HFFc6 (cell line): Measurements from ENCODE around the gene SPRY1. TPM values are rescaled to one million over a fixed set of nuclear protein-coding genes. Genes with fewer than 3 reads are reported as not detected.

Source experiments
- DNase-seq: peaks from one replicate; pipeline ENCODE4 v3.0.0-alpha.2; 2018
- H3K27ac Mint-ChIP-seq: 2 replicates; pipeline ENCODE4 v1.8.0; 2020; ENCODE audit warnings: mild to moderate bottlenecking, mixed read lengths
- H3K27me3 Mint-ChIP-seq: 2 replicates; pipeline ENCODE4 v1.8.0; 2021; ENCODE audit warnings: mild to moderate bottlenecking, moderate library complexity, mixed read lengths; ENCODE audit not compliant: insufficient read depth
- H3K36me3 Mint-ChIP-seq: 2 replicates; pipeline ENCODE4 v1.8.0; 2021; ENCODE audit warnings: low read depth, mixed read lengths
- H3K4me1 Mint-ChIP-seq: 2 replicates; pipeline ENCODE4 v1.8.0; 2020; ENCODE audit warnings: low read depth, mixed read lengths
- H3K4me3 Mint-ChIP-seq: 2 replicates; pipeline ENCODE4 v1.8.0; 2020; ENCODE audit warnings: mild to moderate bottlenecking, moderate library complexity, mixed read lengths
- H3K9me3 Mint-ChIP-seq: 2 replicates; pipeline ENCODE4 v1.8.0; 2020; ENCODE audit warnings: mild to moderate bottlenecking, mixed read lengths
- total RNA-seq, 6 experiments: library from RNA; stranded (reverse); fragmentation: NEBNext Ultra II Directional; extraction: Animal tissue kit (Norgen Biotek cat#: 25700); gene quantifications; 2 replicates in 1 of 6; 3 replicates in 5 of 6; pipeline ENCODE4 v1.2.3, GENCODE V29; 2021
- TF ChIP-seq, protein P1 (sequence below): fragments of 200-600 bp; sonication (generic); IDR thresholded peaks from 2 replicates; pipeline ENCODE4 v1.5.0; 2021; ENCODE audit warnings: antibody characterized with exemption, mild to moderate bottlenecking

The SPRY1 gene
- total RNA-seq, 6 experiments from 2014 or later = 0.41 to 1.6 (median 0.56) TPM

DNA sequence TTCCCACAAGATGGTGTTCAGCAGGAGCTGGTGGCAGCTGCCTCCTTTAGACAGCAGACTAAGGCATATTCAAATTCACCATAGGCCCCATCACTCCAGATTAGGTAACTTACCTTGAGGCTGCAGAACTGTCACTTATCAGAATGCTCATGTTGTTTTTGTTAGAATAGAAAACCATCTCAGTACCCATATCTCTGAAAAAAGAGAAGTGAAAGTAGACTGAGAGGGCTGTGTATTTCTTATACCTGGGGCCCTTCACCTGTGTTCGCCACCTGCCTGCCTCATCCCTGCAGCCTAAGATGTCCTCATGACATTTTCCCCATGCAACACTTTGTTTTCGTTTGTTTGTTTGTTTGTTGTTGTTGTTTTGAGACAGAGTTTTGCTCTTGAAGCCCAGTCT lies 32.9 kb upstream of the SPRY1 start:
- Mint-ChIP-seq H3K4me3 (no peak overlapping the region), H3K27me3 (no peaks in the 10 kb centered on the region; the same call in 1 of the 2 replicates), H3K27ac (no peak overlapping the region), H3K9me3 (no peaks in the 10 kb centered on the region), H3K4me1 (peaks cover 22% of the 10 kb centered on the region), H3K36me3 (no peaks in the 10 kb centered on the region)
- TF ChIP-seq, protein P1, sequence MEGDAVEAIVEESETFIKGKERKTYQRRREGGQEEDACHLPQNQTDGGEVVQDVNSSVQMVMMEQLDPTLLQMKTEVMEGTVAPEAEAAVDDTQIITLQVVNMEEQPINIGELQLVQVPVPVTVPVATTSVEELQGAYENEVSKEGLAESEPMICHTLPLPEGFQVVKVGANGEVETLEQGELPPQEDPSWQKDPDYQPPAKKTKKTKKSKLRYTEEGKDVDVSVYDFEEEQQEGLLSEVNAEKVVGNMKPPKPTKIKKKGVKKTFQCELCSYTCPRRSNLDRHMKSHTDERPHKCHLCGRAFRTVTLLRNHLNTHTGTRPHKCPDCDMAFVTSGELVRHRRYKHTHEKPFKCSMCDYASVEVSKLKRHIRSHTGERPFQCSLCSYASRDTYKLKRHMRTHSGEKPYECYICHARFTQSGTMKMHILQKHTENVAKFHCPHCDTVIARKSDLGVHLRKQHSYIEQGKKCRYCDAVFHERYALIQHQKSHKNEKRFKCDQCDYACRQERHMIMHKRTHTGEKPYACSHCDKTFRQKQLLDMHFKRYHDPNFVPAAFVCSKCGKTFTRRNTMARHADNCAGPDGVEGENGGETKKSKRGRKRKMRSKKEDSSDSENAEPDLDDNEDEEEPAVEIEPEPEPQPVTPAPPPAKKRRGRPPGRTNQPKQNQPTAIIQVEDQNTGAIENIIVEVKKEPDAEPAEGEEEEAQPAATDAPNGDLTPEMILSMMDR = no peak
- no peak for DNase-seq

DNA sequence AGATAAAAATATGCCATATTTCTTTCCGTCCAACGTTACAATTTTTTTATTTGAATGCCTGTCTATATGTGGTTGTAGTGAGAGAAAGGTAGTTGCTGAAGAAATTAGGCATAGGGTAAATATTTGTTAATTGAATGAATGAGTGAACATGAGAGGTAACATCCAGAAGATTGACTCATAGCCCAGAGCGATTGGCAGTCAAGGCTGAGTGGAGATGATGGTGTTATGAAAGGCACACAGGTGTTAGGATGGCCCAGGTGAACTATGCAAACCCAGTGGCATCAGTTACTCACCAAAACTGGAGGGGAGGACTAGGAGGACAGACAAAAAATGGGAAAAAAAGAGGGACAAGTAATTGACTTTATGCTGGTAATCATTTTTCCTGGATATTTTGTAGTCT lies 31.7 kb upstream of the SPRY1 start:
- no peak overlapping the region for H3K27ac Mint-ChIP-seq
- H3K36me3 Mint-ChIP-seq = no peaks in the 10 kb centered on the region
- TF ChIP-seq, protein P1 = no peak
- H3K27me3 Mint-ChIP-seq = no peaks in the 10 kb centered on the region; the same call in 1 of the 2 replicates
- H3K4me3 Mint-ChIP-seq = no peak overlapping the region
- H3K4me1 Mint-ChIP-seq = peaks cover 14% of the 10 kb centered on the region
- no peak for DNase-seq
- H3K9me3 Mint-ChIP-seq = no peaks in the 10 kb centered on the region

DNA sequence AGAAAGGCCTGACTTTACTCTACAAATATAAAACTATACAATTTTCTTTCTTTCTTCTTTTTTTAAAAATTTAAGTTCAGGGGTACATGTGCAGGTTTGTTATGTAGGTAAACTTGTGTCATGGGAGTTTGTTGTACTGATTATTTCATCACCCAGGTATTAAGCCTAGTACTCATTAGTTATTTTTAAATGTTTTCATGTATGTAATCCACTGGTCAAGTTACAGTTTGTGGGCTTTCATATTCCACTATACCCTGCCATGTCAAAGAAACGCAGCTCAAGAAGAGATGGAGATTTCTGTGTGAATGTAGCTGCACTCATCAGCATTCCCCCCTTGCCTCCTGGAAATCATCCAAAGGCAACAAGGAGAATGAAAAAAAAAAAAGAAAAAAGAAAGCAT lies 31.2 kb upstream of the SPRY1 start:
- H3K4me3 Mint-ChIP-seq = no peak overlapping the region
- no peaks in the 10 kb centered on the region for H3K9me3 Mint-ChIP-seq
- no peak for DNase-seq

DNA sequence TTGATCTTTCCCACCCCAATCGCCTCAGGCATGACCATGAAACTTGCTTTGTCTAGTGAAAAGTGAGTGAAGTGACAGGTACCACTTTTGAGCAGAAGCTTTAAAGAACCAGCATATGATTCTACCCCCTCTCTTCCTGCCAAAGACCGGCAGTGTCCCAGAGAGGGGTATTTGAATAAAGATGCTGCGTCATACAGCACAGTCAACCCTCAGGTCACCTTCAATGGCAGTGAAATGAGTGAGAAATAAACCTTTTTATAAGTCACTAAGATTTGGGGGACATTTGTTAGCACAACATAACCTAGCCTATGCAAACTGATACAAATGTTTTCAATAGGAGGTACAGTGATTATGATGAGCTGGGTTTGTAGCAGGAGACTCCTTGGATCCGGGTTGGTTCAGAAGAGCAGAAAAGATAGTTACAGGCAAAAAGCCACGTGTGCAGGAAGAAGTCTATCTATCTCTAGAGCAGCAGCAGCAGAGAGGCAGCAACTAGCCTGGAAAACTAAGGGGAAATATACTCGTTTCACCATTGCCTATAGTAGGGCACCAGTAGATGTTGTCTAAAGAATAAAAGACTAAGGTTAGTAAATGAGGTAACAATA lies 30.3 kb upstream of the SPRY1 start:
- Mint-ChIP-seq H3K4me3 (no peak overlapping the region), H3K27me3 (peaks cover 2% of the 10 kb centered on the region), H3K27ac (no peak overlapping the region), H3K36me3 (no peaks in the 10 kb centered on the region), H3K4me1 (peaks cover 7% of the 10 kb centered on the region), H3K9me3 (no peaks in the 10 kb centered on the region)
- TF ChIP-seq, protein P1 = no peak
- DNase-seq = no peak

More for the DNA sequence above, 31.2 kb upstream of the SPRY1 start:
- TF ChIP-seq, protein P1 = no peak
- no peak overlapping the region for H3K27ac Mint-ChIP-seq
- H3K27me3 Mint-ChIP-seq = no peaks in the 10 kb centered on the region; the same call in 1 of the 2 replicates
- no peaks in the 10 kb centered on the region for H3K36me3 Mint-ChIP-seq
- peaks cover 14% of the 10 kb centered on the region for H3K4me1 Mint-ChIP-seq

DNA sequence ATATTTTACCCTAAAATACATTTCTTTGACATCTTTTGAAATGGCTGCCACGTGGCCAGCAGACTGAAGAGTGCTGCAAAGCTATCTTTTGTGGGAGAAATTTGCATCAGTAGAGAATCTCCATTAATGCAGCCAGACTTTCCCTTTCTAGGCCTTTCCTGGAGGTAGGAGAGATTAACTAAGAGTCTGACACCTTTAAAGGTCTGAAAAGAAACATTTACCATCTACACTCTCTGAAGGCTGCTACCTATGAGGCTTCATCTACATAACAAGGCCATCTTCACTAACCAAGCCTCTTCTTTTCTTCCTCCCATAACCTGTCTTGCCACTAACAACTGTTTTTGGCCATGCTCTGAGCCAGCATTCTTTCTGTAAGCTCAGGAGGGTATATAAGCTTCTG lies 17.8 kb upstream of the SPRY1 start:
- no peak overlapping the region for H3K4me3 Mint-ChIP-seq
- no peak overlapping the region for H3K27ac Mint-ChIP-seq
- H3K4me1 Mint-ChIP-seq = peaks cover 15% of the 10 kb centered on the region; the same call in 1 of the 2 replicates
- peaks cover 3% of the 10 kb centered on the region; the same call in 1 of the 2 replicates for H3K27me3 Mint-ChIP-seq
- TF ChIP-seq, protein P1 = no peak
- DNase-seq = no peak
- H3K9me3 Mint-ChIP-seq = no peaks in the 10 kb centered on the region
- no peaks in the 10 kb centered on the region for H3K36me3 Mint-ChIP-seq
